Loucy (cell line): ENCODE results near the gene ACAA1.
"Not testable (repeated sequence)": the region's sequence is repeated elsewhere in the genome, so short reads cannot be mapped to it uniquely, and the experiment has no call there.

Experiments
- H2AFZ ChIP-seq: fragments of 200-600 bp; sonication (generic); 2 replicates; pipeline ENCODE4 v1.6.0; 2016; ENCODE audit warnings: antibody characterized with exemption, mild to moderate bottlenecking, low read length, moderate library complexity
- H3F3A ChIP-seq: fragments of 200-600 bp; 2 replicates; pipeline ENCODE4 v1.6.0; 2016; ENCODE audit warnings: antibody characterized with exemption, low read depth, mild to moderate bottlenecking
- H3K27me3 ChIP-seq: fragments of 200-600 bp; sonication (generic); 2 replicates; pipeline ENCODE4 v1.6.1; 2014; ENCODE audit warnings: low read length, mild to moderate bottlenecking; ENCODE audit not compliant: insufficient read depth, poor library complexity, severe bottlenecking
- H3K36me3 ChIP-seq: fragments of 200-600 bp; sonication (generic); 2 replicates; pipeline ENCODE4 v1.6.1; 2016; ENCODE audit warnings: low read length; ENCODE audit not compliant: insufficient read depth
- H3K4me1 ChIP-seq: fragments of 200-600 bp; sonication (generic); 2 replicates; pipeline ENCODE4 v1.5.1; 2014; ENCODE audit warnings: low read length, mild to moderate bottlenecking; ENCODE audit not compliant: insufficient read depth, poor library complexity, severe bottlenecking
- H3K4me2 ChIP-seq: fragments of 200-600 bp; sonication (generic); 2 replicates; pipeline ENCODE4 v1.6.0; 2014; ENCODE audit warnings: antibody characterized with exemption, low read length, low read depth, mild to moderate bottlenecking; ENCODE audit not compliant: poor library complexity, severe bottlenecking
- H3K4me3 ChIP-seq: fragments of 200-600 bp; sonication (generic); 2 replicates; pipeline ENCODE4 v1.5.1; 2014; ENCODE audit warnings: low read length, mild to moderate bottlenecking, mixed read lengths; ENCODE audit not compliant: poor library complexity, severe bottlenecking
- H3K79me2 ChIP-seq: fragments of 200-600 bp; sonication (generic); 2 replicates; pipeline ENCODE4 v1.6.1; 2014; ENCODE audit warnings: low read length; ENCODE audit not compliant: insufficient read depth
- H3K9ac ChIP-seq: fragments of 200-600 bp; sonication (generic); 2 replicates; pipeline ENCODE4 v1.6.0; 2014; ENCODE audit warnings: mild to moderate bottlenecking, low read depth, low read length, moderate library complexity; ENCODE audit not compliant: poor library complexity, severe bottlenecking
- H3K9me2 ChIP-seq: fragments of 200-600 bp; sonication (generic); replicated peaks from 2 replicates; pipeline ENCODE4 v1.6.1; 2016; ENCODE audit warnings: low read depth, low read length, mixed read lengths
- H3K9me3 ChIP-seq: fragments of 200-600 bp; sonication (generic); 2 replicates; pipeline ENCODE4 v1.6.1; 2014; ENCODE audit warnings: mild to moderate bottlenecking, antibody characterized with exemption, low read length, low read depth; ENCODE audit not compliant: insufficient read depth
- H4K20me1 ChIP-seq: fragments of 200-600 bp; sonication (generic); 2 replicates; pipeline ENCODE4 v1.6.0; 2014; ENCODE audit warnings: antibody characterized with exemption, low read length, mild to moderate bottlenecking; ENCODE audit not compliant: insufficient read depth, poor library complexity, severe bottlenecking
- CTCF ChIP-seq: fragments of 200-600 bp; sonication (generic); conservative IDR thresholded peaks from 2 replicates; pipeline ENCODE4 v1.5.1; 2014; ENCODE audit warnings: mild to moderate bottlenecking, antibody characterized with exemption, low read length
- EZH2phosphoT487 ChIP-seq: fragments of 200-600 bp; IDR thresholded peaks from 2 replicates; pipeline ENCODE4 v1.6.1; 2018; ENCODE audit warnings: antibody characterized with exemption, mild to moderate bottlenecking, moderate library complexity, borderline replicate concordance

ACAA1 gene

GRCh38 chr3:38090453-38090852 lies 46.5 kb downstream of the ACAA1 start:
- Histone ChIP-seq H3K36me3 (no peaks in the 10 kb centered on the region), H3K9me2 (no peaks in the 10 kb centered on the region), H3K4me1 (peaks cover 5% of the 10 kb centered on the region), H3K4me3 (no peak overlapping the region), H3K9ac (no peak overlapping the region), H4K20me1 (no peaks in the 10 kb centered on the region), H3K27me3 (no peaks in the 10 kb centered on the region), H3K79me2 (no peaks in the 10 kb centered on the region), H2AFZ (no peak overlapping the region), H3F3A (no peaks in the 10 kb centered on the region), H3K4me2 (no peak overlapping the region), H3K9me3 (no peaks in the 10 kb centered on the region)
- no peak for TF ChIP-seq EZH2phosphoT487
- TF ChIP-seq CTCF = no peak

GRCh38 chr3:38089163-38089562 lies 47.8 kb downstream of the ACAA1 start:
- Histone ChIP-seq H3K36me3 (no peaks in the 10 kb centered on the region), H3K27me3 (no peaks in the 10 kb centered on the region), H3K4me2 (no peak overlapping the region), H3K9me2 (no peaks in the 10 kb centered on the region), H3K4me3 (no peak overlapping the region), H2AFZ (no peak overlapping the region), H3K9me3 (peaks cover 2% of the 10 kb centered on the region; the same call in 1 of the 2 replicates), H3K79me2 (no peaks in the 10 kb centered on the region), H3F3A (peaks cover 6% of the 10 kb centered on the region), H3K4me1 (peaks cover 5% of the 10 kb centered on the region), H3K9ac (no peak overlapping the region), H4K20me1 (no peaks in the 10 kb centered on the region)
- no peak for TF ChIP-seq EZH2phosphoT487
- no peak for TF ChIP-seq CTCF

- TF ChIP-seq CTCF (no peak), EZH2phosphoT487 (no peak)
- H3K4me1 ChIP-seq = peaks cover 5% of the 10 kb centered on the region
- H3K9me2 ChIP-seq = no peaks in the 10 kb centered on the region
- no peak overlapping the region for H3K4me3 ChIP-seq
- no peak overlapping the region for H3K9ac ChIP-seq
- no peaks in the 10 kb centered on the region for H3K36me3 ChIP-seq
- H3K79me2 ChIP-seq = no peaks in the 10 kb centered on the region
- no peak overlapping the region for H3K4me2 ChIP-seq
- no peak overlapping the region for H2AFZ ChIP-seq
- no peaks in the 10 kb centered on the region for H4K20me1 ChIP-seq
- H3K27me3 ChIP-seq = no peaks in the 10 kb centered on the region
- H3F3A ChIP-seq = peaks cover 7% of the 10 kb centered on the region
- H3K9me3 ChIP-seq = peaks cover 3% of the 10 kb centered on the region; the same call in 1 of the 2 replicates
Observed at GRCh38 chr3:38088126-38089078, 48.5 kb downstream of the ACAA1 start.

- H4K20me1 ChIP-seq, H3K79me2 ChIP-seq, H2AFZ ChIP-seq, H3K4me1 ChIP-seq, H3F3A ChIP-seq, H3K9me3 ChIP-seq, H3K27me3 ChIP-seq, H3K4me3 ChIP-seq, H3K4me2 ChIP-seq, H3K36me3 ChIP-seq, H3K9me2 ChIP-seq, H3K9ac ChIP-seq: not testable (repeated sequence)
Observed at GRCh38 chr3:38087278-38087677, 49.6 kb downstream of the ACAA1 start.
